Epidermal melanocyte (primary cell): ENCODE results near the gene NOTUM.
A peak's percentile ranks its signal among the peaks of the same experiment; 100 is the strongest.

ENCODE experiments used
- DNase-seq: peaks from one replicate; pipeline ENCODE4 v3.0.0; 2011; ENCODE audit warnings: low spot score; ENCODE audit not compliant: insufficient read length

NOTUM gene

DNA sequence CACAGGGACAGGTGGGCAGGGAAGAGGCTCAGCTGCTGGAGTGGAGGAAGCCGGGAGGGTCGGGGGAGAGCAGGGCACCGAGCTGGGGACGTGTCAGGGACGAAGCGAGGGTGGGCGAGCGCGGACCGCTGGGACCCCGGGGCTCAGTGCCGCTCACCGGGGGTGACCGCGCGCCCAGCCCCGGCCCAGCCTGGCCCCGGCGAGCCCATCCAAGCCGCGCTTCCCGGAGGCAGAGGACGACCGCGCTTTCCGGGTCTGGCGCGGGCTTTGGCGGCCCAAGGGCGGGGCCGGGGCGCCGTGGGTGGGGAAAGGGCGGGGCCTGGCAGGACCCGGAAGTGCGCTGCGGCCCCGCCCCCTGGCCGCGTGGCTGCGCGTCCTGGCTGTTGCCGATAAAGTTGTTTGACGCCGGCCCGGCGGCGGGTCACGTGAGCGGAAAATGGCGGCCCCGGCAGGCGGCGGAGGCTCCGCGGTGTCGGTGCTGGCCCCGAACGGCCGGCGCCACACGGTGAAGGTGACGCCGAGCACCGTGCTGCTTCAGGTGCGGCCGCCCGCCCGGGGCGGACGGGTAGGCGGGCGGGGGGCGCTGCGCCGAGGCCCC is 16.3 kb upstream of the NOTUM start, which contains the start of gene ASPSCR1:
TSS of gene ASPSCR1 (plus strand) at position 419 of the 598 bp plus-strand sequence. CDS start at position 437, 18 bp downstream.
- peak; percentile 62 for DNase-seq

DNA sequence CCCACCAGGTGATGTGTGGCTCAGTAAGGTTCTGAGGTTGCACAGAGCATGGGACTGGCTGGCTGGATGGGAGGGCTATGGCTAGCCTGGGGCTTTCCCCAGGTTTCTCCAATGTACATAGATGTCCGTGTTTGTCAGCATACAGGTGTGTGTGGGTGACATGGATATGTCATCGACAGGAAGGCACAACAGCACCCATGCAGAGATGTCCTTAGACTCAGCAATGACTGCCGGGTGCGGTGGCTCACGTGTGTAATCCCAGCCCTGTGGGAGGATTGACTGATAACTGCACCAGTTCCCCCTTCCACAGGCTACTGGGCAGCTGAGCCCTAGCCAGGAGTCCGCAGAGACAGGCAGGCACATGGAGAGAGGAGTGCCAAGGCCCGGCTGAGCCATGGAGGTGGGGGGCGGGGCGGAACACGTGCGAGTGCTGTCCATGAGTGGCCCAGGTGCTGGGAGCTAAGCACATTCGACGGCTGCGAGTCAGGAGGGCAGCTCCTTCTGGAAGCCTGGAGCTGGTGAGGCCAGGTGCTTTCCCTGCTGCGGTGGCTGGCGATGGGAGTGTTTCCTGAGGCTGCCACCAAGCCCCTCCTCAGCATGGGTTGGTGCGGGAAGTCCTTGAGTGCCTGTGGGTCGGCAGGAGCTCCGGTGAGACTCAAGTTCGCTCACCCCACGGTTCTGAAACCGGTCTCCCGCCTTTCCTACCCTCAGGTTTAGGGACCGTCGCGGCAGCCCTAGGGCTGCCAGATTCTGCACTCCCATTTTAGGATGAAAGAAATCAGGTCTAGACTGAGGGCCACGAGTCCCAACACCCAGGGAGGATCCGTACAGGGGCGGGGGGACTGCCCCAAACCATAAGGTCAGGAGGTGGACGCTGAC is 15.6 kb upstream of the NOTUM start:
- DNase-seq = no peak

DNA sequence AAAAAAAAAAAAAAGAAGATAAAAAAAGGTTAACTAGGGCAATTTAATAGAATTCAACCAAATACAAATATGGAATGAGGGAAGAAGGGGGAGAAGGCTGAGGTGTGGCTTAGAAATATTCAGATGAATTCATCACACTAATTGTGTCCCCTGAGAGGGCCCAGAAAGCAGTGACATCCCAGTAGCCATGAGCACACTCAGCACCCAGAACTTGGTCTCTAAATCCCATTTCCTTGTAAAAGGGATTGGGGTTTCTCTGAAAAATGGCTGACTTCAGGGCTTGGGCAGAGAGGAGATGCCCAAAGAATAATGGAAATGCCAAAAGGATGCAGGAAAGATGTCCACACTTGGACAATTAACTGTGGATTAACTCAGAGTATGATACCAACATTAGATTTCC is 12.4 kb upstream of the NOTUM start:
- DNase-seq = no peak

DNA sequence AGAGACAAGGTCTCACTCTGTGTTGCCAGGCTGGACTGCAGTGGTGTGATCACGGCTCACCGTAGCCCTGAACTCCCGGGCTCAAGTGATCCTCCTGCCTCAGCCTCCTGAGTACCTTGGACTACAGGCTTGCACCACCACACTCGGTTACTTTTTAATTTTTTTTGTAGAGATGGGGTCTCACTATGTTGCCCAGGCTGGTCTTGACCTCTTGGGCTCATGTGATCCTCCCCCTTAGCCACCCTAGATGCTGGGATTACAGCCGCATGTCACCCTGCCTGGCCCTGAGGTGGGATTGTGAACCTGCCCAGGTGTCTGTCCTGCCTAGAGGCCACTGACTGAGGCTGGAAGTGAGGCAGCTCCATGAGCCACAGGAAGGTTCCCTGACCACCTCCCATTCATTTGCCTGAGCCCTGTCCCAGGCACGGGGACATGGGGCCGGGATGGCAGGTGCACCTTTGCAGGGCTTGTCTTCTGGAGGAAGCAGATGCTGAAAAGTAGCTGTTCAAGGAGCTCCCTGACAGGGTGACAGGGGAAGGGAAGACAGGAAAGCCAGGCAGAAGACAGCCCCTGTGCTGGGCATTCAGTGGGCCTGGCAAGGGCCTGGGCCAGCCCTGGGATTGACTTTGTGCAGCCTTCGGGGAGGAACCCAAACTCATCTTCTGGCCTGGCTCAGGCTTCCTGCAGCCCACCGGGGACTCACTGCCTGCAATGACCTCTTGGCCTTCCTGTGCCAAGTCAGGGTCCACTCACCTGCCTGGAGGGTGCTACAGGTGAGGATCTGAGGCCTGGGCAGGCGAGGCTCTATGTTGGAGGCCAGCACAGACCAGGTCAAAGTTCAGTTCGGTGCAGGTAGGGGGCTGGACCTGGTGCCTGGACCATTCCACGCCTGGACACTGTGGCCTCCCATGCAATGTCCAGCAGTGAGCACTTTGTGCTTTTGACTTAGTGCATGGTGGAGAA is 8.1 kb upstream of the NOTUM start:
- DNase-seq = no peak

DNA sequence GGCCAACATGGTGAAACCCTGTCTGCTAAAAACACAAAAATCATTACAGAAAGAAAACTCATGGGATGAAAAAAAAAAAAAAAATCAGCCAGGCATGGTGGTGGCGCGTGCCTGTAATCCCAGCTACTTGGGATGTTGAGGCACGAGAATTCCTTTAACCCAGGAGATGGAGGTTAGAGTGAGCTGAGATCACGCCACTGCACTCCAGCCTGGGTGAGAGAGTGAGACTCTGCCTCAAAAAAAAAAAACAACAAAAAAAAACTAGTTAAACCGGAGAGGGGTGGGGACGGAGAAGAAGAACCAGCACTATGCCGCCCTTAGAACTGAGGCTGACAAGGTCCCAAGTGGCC is 7.4 kb upstream of the NOTUM start:
- no peak for DNase-seq

DNA sequence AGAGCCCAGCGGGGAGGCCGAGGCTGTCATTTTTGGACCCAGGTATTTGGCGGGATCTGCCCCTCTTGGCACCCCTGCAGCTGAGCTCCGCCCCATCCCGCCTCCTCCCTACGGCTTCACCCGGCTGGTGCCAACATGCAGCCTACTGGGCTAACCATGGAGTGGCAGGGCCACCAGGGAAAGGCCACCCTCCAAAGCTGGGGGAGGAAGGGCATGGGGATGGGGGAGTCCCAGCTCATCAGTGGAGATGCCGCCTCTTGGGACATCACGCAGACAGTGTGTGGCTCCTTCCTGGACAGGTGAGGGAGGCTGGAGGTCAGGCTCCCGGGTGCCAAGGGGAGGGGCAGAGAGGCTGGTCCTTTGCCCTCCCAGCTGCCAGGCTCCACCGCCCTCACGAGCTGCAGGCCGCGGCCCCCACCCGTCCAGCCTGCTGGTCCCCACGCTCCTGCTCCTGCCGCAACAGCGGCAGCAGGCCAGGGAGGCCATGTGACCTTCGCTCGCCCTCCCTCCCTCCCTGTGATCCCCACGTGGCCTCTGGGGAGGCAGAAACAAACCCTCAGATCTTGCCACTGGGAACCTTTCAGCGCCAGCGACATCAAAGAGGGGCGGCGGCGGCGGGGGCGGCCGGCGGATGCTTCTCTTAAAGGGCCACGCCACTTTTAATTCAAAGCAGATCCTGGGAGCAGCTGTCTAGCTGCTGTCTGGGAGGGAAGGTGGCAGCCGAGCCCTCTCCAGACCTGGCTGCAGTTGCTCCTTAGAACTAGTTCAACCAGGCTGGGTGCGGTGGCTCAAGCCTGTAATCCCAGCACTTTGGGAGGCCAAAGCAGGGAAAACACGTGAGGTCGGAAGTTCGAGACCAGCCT is 6.8 kb upstream of the NOTUM start:
- peak; percentile 99 for DNase-seq

DNA sequence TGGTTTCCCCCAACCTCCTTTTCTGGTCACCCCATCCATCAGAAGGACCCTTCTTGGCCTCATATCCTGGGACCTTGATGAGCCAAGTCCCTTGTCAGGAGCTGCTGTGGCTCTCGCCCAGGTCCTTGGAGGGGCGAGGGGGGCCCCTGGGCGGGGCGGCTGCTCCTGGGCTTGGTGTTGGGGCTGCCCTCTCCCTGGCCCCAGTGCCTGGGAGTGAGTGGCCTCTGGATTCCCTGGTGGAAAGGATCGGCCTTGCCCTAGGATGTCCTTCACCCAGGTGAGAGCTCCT is 6.2 kb upstream of the NOTUM start:
- DNase-seq = no peak

DNA sequence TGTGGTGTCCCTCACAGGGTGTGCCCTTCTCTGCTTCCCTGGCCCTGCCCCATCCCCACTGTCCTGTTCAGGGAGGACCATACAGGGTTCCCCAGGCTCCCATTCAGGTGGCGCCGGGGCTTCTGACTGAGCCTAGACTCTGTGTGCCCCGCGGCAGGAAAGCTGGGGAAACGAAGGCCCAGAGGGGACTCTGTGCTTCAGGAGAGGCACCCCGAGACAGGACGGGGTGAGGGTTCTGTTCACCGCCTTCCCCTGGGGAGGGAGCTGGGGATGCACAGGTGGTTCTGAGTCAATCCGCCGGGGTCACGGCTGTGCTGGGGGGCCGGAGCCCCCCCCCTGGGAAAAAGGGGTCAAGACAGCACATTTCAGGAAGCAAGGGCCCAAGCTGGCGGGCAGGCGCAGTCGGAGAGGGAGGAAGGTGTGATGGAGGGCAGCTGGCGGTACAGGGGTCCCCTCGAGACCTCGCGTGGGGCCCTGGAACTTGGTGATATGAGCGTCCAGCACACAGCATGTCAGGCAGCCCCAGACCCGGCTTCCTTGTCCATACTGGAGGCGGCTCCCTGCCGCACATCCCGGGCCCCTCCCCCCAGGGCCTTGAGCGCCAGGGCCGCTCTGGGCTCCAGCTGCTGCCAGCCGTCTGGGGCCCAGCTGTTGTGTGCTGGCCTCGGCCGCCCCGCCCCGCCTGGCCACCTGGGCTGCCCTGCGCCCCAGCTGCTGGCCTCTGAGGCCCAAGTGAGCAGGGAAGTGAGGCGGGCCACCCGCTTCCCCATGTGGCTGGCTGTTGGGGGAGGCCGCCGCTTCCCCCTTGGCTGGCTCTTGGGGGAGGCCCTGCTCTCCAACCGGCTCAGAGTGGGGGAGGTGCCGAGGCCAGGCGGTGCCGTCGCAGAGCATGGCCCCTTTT is 5.6 kb upstream of the NOTUM start:
- peak; percentile 67 for DNase-seq

DNA sequence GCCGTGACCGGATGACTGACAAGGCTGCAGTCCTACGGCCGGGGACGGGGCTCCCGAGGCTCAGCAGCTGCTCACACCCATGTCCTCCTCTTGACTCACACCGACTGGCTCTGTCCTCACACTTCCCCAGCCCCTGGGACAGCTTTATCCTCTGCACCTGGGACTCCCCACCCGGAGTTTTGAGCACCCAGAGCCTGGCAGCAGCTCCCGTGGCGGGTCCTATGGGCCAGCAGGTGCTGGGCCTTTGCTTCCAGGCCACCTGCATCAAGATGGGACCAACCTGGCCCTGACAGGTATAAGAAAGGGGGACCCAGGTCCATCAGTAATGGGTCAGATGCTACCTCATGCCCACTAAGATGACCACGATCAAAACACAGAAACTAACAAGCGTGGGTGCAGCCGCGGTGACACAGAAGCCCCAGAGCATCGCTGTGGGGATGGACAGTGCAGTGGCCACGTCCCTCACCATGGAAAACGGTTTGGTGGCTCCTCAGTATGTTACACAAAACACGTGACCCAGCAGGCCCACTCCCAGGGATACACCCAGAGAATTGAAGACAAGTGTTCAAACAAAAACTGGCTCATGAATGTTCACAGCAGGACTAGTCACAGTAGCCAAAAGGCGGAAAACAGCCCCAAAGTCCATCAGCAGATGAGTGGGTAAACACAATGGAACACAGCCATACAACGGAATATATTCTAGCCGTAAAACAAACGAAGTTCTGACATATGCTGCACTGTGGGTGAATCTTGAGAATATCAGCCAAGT is 3.3 kb upstream of the NOTUM start:
- DNase-seq = no peak

DNA sequence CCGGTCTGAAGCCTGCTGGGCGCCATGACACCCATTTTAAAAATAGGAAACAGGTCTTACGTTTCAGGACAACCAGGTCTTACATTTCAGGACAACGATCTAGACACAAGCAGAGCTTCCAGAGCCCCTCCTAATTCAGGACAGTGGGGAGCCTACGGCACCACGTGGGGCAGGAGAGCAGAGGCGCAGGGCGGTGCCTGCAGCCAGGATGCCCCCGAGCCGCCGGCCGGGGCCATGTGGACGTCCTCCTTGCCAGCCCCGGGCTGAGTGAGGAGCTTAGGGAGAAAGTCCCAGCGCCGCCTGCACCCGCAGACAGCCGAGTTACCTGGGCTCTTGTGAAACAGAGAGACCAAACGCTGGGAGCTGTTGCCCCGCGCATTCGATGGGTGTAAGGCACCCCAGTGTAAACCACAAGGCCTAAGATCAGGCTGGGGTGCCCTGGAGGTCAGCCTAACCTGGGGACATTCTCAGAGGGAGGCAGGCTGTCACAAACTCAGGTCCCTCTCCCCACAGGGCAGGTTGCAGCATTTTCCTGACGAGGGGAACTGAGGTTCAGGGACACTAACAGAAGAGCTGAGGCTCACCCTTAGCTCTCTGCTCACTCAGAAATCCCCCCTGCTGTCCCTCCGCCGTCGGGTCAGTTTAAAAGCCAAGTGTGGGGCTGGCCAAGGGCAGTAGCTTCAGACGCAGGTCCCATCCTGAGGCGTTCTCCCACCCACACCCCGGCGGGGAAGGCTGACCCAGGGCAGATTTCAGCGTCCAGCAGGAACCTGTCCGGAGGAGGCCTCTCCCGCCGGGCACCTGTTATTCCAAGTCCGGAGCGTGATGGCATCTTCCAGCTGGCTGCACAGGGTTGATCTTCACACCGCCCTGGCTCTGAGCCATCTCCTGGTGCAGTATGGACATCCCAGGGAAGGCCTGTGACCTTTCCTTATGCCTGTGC is 1.8 kb upstream of the NOTUM start:
- DNase-seq = no peak

DNA sequence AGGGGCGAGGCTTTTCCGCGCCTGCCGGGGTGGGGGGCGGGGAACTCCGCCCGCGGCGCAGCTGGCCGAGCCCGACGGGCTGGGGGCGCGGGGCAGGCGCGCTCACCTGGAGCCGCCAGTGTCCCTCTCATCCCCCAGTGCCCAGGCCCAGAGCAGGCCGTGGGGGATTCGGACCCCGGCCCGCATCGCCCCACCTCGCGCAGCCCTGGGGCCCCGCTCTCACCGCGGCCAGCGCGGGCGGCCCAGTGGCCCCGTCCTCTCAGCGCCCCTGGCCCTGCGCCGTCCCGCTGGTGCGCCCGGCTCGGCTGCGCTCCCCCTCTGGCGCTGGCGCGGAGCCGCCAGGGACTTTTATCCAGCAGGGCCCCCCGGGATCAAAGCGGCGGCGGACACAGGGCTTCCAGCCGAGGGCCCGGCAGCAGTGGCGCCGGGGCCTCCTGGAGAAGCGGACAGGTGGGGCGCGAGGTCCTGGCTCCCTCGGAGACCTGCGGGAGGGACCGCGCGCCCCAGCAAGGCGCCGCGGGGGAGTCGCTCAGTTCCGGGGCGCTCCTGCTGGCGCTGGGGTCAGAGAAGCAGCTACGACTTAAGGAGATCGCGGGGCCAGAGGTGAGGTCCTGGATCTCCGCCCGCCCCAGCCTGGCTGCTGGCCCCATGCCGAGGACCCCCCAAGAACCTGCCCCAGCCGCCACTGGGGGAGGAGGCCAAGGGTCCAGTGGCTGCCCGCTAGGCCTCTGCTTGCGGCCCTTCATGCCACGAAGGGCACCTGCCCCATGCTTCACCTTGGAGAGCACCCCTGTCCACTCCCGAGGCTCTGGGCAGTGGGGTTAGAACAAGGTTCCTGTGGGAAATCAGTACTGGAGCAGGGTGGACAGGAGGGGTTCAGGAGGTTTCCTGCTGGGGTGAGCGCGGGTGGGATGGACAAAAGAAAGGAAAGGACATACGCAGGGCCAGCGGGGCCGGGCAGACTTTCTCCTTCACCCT is 823 bp upstream of the NOTUM start:
- DNase-seq = no peak

DNA sequence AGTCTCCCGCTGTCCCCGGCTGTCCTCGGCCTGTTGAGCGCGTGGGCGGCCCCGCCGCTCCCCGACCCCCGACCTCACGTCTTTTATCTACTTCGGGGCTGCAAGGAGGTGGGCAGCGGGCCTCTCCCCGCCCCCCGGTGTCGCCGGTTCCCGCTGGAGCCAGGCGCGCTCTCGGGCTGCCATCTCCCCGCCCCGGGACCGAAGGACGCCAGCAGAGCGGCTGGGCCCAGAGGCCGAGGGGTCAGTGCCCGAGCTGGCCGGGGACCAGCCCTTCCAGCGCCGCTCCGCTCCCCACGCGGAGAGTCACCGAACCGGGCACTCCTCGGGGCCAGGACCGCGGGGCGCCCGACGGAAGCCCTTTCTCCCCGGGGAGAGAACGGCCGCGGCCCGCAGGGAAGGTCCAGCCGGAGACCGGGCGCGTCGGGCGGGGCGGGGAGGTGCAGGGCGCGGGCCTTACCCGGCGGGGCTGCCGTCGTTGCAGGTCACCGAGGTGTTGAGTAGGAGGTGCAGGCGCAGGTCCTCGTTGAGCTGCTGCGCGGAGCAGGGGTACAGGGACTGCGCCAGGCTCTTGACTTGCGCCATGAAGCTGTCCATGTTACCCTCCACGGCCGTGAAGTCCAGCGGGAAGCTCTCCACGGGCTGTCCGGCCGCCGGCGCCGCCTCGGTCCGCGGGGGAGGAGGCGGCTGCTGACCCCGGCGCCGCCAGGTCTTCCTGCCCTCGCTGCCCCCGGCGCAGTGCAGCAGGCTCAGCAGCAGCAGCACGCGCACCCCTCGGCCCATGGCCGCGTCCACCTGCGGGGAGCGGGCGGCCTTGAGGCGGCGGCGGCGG is 643 bp downstream of the NOTUM start:
- no peak for DNase-seq

DNA sequence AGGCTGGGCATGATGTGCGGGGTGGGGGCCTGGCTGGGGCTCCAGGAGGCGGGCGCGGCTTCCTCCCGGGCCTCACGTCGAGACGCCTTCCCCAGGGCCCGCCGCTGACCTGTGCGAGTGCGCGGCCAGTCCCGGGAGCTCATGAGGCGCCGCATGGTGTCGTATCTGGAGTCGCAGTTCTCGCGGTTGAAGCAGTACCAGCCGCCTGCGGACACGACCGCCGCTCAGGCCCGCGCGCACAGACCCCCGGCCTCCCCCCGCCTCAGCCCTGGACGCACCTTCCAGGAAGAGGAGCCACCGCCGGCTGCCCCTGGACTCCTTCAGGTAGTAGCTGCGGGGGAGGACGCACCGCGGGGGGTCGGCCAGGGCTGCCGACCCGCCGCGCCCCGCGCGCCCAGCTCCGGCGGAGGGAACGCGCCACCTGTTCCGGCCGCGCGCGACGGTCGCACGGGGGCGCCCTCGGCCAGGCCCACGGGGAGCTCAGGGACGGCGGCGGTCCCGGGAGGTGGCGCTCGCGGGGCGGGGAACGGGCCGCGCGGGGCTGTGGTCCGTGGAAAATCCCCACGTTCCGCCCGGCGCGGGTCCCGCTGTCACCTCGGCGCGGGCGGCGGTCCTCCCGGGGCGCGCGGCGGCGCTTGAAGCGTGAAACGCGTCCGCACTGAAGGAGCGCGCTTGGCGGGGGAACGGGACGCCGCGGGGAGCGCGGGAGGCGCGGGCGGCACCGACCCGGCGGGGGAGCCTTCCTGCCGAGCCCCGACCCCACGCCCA is 1.4 kb downstream of the NOTUM start:
- DNase-seq = peak; percentile 64

DNA sequence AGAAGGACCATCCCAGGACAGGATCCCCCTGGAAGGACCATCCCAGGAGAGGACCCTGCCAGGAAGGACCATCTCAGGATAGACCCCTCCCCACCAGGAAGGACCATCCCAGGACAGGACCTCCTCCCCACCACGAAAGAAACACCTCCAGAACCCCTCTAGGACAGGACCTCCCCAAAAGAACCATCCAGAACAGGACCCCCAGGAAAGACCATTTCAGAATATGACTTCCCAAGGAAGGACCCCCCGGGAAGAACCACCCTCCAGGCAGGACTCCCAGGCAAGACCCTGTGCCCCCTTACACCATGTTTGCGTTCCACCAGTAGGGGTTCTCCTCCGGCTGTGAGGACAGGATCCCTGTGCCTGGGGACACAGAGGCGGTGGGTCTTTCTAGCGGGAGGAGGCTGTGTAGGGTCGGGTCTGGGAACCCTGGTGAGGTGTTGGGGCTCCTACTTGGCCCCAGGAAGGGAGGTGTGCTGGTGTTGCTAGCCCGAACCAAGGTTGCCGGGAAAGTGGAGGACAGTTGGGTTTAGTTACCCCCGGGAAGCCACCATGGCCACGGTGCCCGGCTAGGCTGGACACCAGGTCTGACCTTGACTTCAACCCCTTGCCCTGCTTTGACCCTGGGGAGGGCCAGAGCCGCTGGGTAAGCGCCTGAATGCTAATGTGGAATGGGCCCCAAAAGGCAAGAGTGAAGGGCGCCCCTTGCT is 2.2 kb downstream of the NOTUM start:
- no peak for DNase-seq
